GM04504 (cell line): ENCODE data around the gene FOXF2.

Experiments
- DNase-seq: peaks from one replicate; pipeline ENCODE4 v3.0.0-alpha.2; 2012; ENCODE audit warnings: low read depth

FOXF2 gene

DNA sequence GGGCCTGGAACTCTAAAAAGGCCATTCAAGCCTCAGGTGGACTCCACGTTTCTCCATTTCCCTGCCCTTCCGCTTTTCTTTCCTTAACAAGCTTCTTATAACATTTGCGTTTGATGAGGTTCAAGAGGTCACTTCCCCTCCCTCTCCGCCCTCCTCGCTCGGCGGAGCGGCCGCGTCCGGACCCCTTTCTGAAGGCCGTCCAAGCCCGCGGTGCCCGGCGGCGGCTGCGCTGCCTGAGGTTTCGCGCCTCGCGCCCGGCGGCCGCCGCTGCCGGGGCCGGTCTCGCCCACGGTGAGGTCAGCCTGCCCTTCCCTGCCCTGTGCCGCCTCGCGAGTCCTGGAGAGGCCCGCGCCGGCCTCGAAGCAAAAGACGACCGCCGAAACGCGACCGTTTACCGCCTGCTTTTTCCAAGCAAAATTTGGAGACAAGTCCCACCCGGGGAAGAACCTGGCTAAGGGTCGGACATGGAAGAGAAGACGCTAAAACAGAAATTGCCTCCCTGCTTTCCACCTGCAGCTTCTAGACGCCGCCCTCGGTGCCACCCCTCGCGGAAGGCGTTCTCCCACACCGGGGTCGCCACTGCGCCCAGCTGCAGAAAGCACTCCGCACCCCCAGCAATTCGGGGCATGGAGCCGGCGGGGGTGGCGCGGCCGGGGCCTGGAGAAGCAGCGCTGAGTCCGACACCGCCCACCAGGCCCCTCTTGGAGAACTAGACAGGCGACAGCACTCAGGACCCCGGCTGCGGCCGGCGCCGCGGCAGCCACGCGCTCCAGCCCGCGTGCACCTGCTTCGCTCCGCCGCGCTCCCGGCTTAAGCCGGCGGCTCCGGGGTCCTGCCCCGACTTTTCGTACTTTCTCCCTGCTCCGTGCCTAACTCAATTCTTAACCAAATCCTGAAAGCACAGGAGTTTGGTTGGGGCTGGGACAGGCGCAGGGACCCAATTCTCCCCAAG, 11.0 kb upstream of the FOXF2 start:
- DNase-seq: no peak

DNA sequence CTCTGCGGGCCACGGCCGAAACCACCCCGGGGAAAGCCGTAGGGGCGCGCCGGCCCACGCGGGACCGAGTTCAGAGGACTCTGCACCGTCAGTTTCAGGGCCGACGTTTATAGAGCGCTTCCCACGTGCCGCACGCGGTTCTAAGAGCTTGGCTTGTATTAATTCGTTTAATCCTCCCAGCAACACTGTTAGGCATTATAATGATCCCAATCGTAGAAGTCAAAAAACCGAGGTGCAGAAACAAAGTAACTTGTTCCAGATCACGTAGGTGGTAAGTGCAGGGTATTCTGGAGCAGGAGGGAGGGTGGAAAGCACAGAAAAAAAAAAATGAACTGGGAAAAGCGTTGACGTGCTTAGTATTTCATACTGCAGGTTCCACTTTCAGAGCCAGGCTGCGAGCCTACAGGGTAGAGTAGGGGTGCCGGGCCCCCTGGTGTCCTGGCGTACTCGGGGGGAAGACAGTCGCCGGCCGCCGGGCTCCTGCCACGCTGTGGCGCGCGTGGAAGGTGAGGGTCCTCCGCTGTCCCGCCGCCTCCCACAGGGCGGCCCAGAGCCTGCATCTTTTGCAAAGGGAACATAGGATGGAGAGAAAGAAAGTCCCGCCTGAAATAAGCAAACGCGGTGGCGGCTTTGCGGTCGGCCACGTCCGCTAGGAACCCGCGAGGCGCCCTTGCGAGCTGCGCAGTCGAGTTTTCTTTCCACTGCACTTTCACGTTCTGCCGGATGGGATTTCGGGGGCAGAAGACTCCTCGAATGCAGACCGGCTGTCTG, 10.2 kb upstream of the FOXF2 start:
- no peak for DNase-seq

GRCh38 chr6:1379788-1380147, 9.6 kb upstream of the FOXF2 start:
- no peak for DNase-seq

- no peak for DNase-seq
Observed at GRCh38 chr6:1380625-1381427, 8.6 kb upstream of the FOXF2 start.

DNA sequence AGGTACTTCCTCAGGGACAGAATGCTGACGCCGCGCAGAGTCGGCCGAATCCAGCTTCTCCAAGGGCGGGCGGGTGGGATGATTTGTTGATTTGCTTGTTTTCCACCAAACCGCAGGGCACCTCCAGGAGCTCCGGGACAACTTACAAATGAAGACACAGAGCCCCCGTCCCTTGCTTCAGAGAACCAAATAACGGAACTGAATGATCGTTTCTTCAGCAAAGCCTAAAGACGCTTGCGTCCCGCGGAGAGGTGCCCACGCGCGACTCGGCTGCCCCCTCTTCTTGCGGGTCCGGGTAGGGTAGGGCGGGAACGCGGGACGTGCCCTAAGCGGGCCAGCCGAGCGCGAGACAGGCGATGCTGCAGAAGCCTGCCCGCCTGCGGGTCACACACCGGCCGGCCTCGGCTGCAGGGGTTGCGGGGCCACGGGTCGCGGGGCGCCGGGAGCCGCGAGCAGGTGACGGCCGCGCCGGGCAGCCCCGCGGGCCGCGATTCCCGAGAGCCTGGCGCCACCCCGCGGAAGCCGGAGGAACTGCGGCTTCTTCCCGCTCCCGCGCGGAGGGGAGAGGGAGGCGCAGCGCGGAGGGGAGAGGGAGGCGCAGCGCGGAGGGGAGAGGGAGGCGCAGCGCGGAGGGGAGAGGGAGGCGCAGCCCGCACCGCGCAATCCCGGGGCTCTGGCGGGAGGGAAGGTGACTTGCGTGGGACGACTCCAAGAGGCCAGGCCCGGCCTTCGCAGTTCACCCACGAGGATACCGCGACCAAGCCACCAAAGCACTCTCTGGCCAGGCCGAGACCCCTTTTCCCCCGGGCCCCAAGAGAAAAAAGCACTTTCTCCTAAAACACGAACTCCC, 7.7 kb upstream of the FOXF2 start:
- no peak for DNase-seq

- no peak for DNase-seq
Observed at GRCh38 chr6:1382331-1382882, 7.0 kb upstream of the FOXF2 start.

GRCh38 chr6:1382883-1383728, 6.3 kb upstream of the FOXF2 start:
- DNase-seq: no peak

DNA sequence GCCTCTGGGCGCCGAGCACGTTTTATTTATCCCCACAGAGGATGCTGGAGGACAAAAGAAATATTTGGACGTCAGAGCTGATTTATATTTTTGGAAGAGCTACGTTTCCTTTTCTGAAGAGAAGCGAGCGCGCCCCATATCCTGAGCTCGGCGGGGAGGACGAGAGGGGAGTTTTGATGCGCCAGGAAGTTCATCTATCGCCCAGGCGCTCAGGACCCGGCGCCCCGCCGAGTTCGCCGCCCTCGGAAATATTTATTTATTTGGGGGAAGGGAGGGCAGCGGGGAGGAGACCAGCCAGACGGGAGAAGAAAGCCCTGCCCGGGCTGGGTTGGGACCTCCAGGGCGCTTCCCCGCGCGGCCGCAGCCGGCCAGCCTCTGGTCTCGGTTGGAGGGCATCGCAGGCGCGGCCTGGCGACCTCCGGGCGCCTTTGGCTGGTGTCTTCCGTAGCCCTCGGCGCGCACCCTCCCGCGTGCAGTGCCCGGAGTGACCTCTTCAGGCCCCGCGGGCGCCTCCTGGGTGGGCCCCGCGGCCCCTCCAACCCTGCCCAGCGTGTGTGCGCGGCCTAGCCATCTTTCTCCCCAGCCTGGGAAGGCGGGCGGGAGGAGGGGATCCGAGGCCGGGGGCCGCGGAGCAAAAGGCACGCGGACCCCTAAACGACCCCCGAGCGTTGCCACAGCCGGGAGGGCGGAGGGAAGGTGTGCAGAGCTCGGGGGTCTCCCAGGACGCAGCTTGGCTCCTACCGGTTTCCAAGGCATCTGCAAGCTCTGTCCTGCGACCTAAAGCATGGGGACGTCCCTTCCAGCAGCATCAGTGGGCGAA, 5.4 kb upstream of the FOXF2 start:
- no peak for DNase-seq

DNA sequence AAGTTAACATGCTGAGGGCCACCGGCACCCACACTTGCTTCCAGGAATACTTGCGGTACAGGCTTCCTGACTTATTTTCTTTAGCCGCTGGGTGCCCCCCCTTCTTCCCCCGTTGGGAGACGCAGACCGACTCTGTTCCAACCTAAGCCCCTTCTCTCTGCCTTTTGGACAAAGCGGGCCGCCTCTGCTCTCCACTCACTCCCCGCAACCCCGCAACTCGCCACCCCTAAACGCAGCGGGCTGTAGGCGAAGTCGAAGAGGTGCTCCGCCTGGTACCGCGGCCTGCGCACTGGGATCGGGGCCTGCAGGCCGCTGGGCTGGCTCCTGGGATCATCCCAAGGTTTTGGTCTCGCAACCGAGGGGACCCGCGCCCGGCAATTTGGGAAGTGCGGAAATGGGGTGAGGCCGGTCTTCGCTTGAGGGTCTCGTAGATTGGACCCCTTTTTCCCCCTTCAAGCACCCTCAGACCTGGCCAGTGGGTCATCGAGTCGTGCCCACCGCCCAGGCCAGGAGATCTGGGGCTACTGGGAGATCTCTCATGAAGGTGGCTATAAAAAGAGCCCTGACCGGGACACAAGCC, 4.7 kb upstream of the FOXF2 start:
- DNase-seq: no peak

DNA sequence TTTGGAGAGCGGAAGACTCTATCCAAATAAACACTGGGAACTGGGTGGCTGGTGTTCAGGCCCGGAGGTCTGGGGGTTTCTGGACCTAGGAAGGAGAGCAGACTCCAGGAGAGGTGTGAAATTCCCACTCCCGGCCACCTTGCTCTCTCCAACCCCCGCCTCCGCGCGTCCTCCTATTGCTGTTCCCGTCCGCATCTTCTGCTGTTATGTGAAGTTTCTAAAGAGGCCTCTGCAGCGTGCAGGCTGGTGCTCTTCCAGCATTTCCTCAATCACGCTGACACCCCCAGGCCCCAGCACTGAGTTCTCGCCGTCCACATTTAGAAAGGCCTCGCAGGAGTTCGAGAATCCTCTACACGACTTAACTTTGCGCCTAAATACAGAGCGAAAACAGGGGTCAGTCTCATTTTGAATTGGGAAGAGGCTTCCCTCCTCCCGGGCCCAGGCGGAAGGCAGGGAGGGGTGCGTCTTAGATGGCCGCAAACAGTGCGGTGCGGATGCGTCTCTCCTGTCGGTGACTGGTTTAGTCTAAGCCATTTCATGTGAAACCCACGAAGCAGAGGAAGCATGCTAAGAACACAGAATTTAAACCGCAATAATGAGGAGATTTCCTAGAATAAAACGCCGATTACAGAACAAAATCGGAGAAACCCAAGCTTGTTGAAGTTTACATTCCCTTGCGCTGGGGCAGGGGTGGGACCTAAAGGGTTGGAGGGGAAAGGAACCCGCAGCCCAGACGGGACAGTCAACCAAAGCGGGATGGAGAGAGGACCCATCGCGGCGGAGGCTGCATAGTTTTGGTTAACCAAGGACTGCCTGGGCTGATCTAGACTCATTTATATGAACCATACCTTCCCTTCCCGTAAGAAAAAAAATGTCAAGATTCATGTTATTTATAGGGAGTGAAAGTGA, 4.0 kb upstream of the FOXF2 start:
- no peak for DNase-seq

- DNase-seq: no peak
Observed at GRCh38 chr6:1386038-1386709, 3.2 kb upstream of the FOXF2 start.

DNA sequence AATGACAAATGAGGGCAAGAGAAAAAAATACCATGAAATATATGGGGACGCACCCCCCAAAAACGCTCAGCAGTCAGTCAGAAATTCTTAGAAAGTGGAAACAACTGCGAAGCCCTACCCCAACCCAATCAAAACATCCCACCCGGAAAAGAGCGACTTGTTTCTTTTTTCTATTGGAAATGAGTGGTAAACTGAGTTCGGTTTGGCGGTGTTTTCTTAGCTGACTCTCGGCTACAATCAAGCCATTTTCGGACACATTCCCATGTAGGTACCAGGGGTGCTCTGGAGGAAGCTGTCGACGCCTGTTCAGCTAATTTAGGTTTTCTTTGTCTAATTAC, 1.9 kb upstream of the FOXF2 start:
- no peak for DNase-seq

GRCh38 chr6:1387876-1388629, 1.3 kb upstream of the FOXF2 start:
- DNase-seq: no peak

- no peak for DNase-seq
Observed at GRCh38 chr6:1388630-1389368, 577 bp upstream of the FOXF2 start.

DNA sequence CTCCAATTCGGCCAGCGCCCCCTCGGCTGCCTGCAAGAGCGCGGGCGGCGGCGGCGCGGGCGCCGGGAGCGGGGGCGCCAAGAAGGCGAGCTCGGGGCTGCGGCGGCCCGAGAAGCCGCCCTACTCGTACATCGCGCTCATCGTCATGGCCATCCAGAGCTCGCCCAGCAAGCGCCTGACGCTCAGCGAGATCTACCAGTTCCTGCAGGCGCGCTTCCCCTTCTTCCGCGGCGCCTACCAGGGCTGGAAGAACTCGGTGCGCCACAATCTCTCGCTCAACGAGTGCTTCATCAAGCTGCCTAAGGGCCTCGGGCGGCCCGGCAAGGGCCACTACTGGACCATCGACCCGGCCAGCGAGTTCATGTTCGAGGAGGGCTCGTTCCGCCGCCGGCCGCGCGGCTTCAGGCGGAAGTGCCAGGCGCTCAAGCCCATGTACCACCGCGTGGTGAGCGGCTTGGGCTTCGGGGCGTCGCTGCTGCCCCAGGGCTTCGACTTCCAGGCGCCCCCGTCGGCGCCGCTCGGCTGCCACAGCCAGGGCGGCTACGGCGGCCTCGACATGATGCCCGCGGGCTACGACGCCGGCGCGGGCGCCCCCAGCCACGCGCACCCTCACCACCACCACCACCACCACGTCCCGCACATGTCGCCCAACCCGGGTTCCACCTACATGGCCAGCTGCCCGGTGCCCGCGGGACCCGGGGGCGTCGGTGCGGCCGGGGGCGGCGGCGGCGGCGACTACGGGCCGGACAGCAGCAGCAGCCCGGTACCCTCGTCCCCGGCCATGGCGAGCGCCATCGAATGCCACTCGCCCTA, 963 bp downstream of the FOXF2 start:
- DNase-seq: no peak
